GM23248 (cell line): ENCODE data around the gene CNTNAP5.

ENCODE experiments used
- EZH2 ChIP-seq: fragments of 200-600 bp; sonication (generic); IDR thresholded peaks from 2 replicates; pipeline ENCODE4 v1.6.1; 2018; ENCODE audit warnings: antibody characterized with exemption, mild to moderate bottlenecking; ENCODE audit not compliant: insufficient read depth, poor library complexity, severe bottlenecking
- EZH2phosphoT487 ChIP-seq: fragments of 200-600 bp; sonication (generic); IDR thresholded peaks from 2 replicates; pipeline ENCODE4 v1.6.1; 2018; ENCODE audit warnings: antibody characterized with exemption, moderate library complexity, mild to moderate bottlenecking, low read depth; ENCODE audit not compliant: insufficient read depth

GRCh38 chr2:124658373-124658772 is 633.3 kb downstream of the CNTNAP5 start:
- TF ChIP-seq EZH2 (no peak), EZH2phosphoT487 (no peak)
